ENCODE data around the gene ARL16. TPM values are rescaled to one million over a fixed set of nuclear protein-coding genes. Genes with fewer than 3 reads are reported as not detected.

Gene ARL16
- total and polyA plus RNA-seq, 11 donors = 10.2 to 23.6 (median 15.9) TPM

GRCh38 chr17:81714412-81715106 is 31.0 kb upstream of the ARL16 start:
- DNase-seq = no peak
- no peak for TF ChIP-seq POLR2A (IDR thresholded peaks at IDR 0.05)
- TF ChIP-seq CTCF (IDR thresholded peaks at IDR 0.05) = no peak
- ATAC-seq = no peak
- Histone ChIP-seq H3K4me3 (no peak overlapping the region), H3K27me3 (no peaks in the 10 kb centered on the region), H3K9me3 (no peaks in the 10 kb centered on the region), H3K4me1 (peaks cover 6 to 35% (median 27%) of the 10 kb centered on the region in 12 donors), H3K36me3 (no peaks in the 10 kb centered on the region), H3K27ac (no peak overlapping the region)
- intact Hi-C loops (cut with DNase I) = no loop called here
- WGBS, 4 donors = 93 to 97% (median 95%) methylated on average over 37 to 39 of the region's 39 CpGs

GRCh38 chr17:81713556-81714411 is 30.2 kb upstream of the ARL16 start:
- no peak for ATAC-seq
- peaks cover 6 to 35% (median 27%) of the 10 kb centered on the region in 12 donors for H3K4me1 ChIP-seq
- intact Hi-C loops (cut with DNase I) = no loop called here

GRCh38 chr17:81713004-81713555 is 29.5 kb upstream of the ARL16 start:
- Histone ChIP-seq H3K4me1 (peaks cover 6 to 35% (median 27%) of the 10 kb centered on the region in 12 donors), H3K36me3 (peaks cover 0 to 5% (median 0%) of the 10 kb centered on the region in 9 donors), H3K4me3 (peak overlapping the region in 11 of 12 donors; percentile 59 to 98 (median 82)), H3K27me3 (no peaks in the 10 kb centered on the region), H3K27ac (peak overlapping the region in 1 of 12 donors; percentile 76), H3K9me3 (no peaks in the 10 kb centered on the region)
- intact Hi-C loops (cut with DNase I) = no loop called here
- ATAC-seq (no peak), DNase-seq (no peak)
- no peak for TF ChIP-seq CTCF (IDR thresholded peaks at IDR 0.05)
- TF ChIP-seq POLR2A (IDR thresholded peaks at IDR 0.05) = no peak
- WGBS, 4 donors = 38 to 46% (median 44%) methylated on average over 18 of the region's 18 CpGs

More at GRCh38 chr17:81713556-81714411, 30.2 kb upstream of the ARL16 start:
- H3K27ac ChIP-seq = no peak overlapping the region
- peak overlapping the region in 2 of 12 donors; percentile 96 to 98 for H3K4me3 ChIP-seq
- DNase-seq = no peak
- no peaks in the 10 kb centered on the region for H3K36me3 ChIP-seq
- TF ChIP-seq POLR2A (IDR thresholded peaks at IDR 0.05) (no peak), CTCF (IDR thresholded peaks at IDR 0.05) (no peak)
- H3K9me3 ChIP-seq = no peaks in the 10 kb centered on the region
- no peaks in the 10 kb centered on the region for H3K27me3 ChIP-seq
- 83 to 90% (median 85%) methylated on average over 24 to 36 of the region's 36 CpGs for WGBS, 4 donors

Data from heart left ventricle (tissue), 16 donors.